ENCODE data around the gene TSPAN18. TPM values are rescaled to one million over a fixed set of nuclear protein-coding genes. Genes with fewer than 3 reads are reported as not detected.

The TSPAN18 gene
- total and polyA plus RNA-seq, 2 of the 4 experiments (the other 2 are of a cell fraction) = 0.36 to 1.1 TPM

GRCh38 chr11:44878711-44879110 lies 151.9 kb downstream of the TSPAN18 start:
- Histone ChIP-seq H2BK5ac (ENCODE audit: low read depth, low read length, poor library complexity, severe bottlenecking) (no peak overlapping the region), H4K5ac (ENCODE audit: low read depth, low read length) (no peak overlapping the region), H2AK9ac (replicated peaks; ENCODE audit: low read depth, low read length, poor library complexity) (no peak overlapping the region), H2BK15ac (ENCODE audit: low read depth, low read length) (no peak overlapping the region), H2BK120ac (ENCODE audit: low read depth, low read length) (no peak overlapping the region), H3K4me1 (ENCODE audit: control insufficient read depth, insufficient read depth, low read length) (no peaks in the 10 kb centered on the region), H3K9ac (ENCODE audit: low read depth, low read length) (no peak overlapping the region), H3K9me3 (ENCODE audit: control insufficient read depth, insufficient read depth, low read length) (no peaks in the 10 kb centered on the region), H4K91ac (ENCODE audit: insufficient read depth, low read depth, low read length) (no peak overlapping the region), H3K79me1 (ENCODE audit: low read depth in 1 of 2, low read length in 2 of 2) (no peaks in the 10 kb centered on the region), H3K4me3 (ENCODE audit: insufficient read depth, low read depth, low read length) (no peak overlapping the region), H4K20me1 (ENCODE audit: insufficient read depth, low read length) (no peaks in the 10 kb centered on the region), H3K56ac (ENCODE audit: extremely low read depth, insufficient read depth, low read length) (no peak overlapping the region), H3K27me3 (ENCODE audit: control insufficient read depth, insufficient read depth, low read length) (peaks cover 52% of the 10 kb centered on the region), H3K36me3 (ENCODE audit: control insufficient read depth, insufficient read depth, low read length) (no peaks in the 10 kb centered on the region), H2AFZ (replicated peaks; ENCODE audit: low read length, poor library complexity) (no peak overlapping the region), H3K4me2 (ENCODE audit: low read depth, low read length) (no peak overlapping the region), H4K8ac (ENCODE audit: low read depth in 2 of 2, low read length in 2 of 2) (no peak overlapping the region), H2AK5ac (ENCODE audit: low read depth, low read length) (no peak overlapping the region), H3K27ac (ENCODE audit: insufficient read depth, low read length) (no peak overlapping the region), H2BK20ac (ENCODE audit: low read depth, low read length) (no peak overlapping the region), H3K18ac (ENCODE audit: low read depth, low read length) (no peak overlapping the region), H3K23ac (ENCODE audit: low read depth, low read length) (no peak overlapping the region), H3K9me1 (ENCODE audit: insufficient read depth, low read length) (no peaks in the 10 kb centered on the region), H3K4ac (ENCODE audit: low read depth, low read length) (no peak overlapping the region), H3K14ac (replicated peaks; ENCODE audit: low read depth, low read length) (no peak overlapping the region)
- 91% methylated on average over 4 of the region's 6 CpGs; no CpG with 5 or more reads in 1 of the 2 experiments for WGBS, 2 experiments (ENCODE audit: extremely low coverage in 2 of 2, insufficient read length in 1 of 2)
- in situ Hi-C loops (cut with MboI; ENCODE audit: low sequenced_read_pairs) = no loop called here
- ATAC-seq (ENCODE audit: low read depth) = no peak
- dilution Hi-C loops (cut with HindIII; ENCODE audit: low sequenced_read_pairs, unreplicated experiment) = loop anchor here (25.0 kb wide), 1 partner anchor 116 kb away; no protein-coding TSS in a partner anchor
- no peak for TF ChIP-seq MXI1 (IDR thresholded peaks at IDR 0.05; ENCODE audit: borderline replicate concordance, low read depth, low read length)
- no peak for TF ChIP-seq SMC3 (IDR thresholded peaks at IDR 0.05; ENCODE audit: low read depth, low read length)
- no peak for TF ChIP-seq FOS (IDR thresholded peaks at IDR 0.05; ENCODE audit: low read depth, low read length)
- no peak for TF ChIP-seq CHD1 (IDR thresholded peaks at IDR 0.05; ENCODE audit: low read depth, low read length)
- no peak for TF ChIP-seq CTCF (conservative IDR thresholded peaks at IDR 0.05; ENCODE audit: low read depth, low read length)
- TF ChIP-seq NFE2L2 (IDR thresholded peaks at IDR 0.05; ENCODE audit: low read depth, low read length) = no peak
- CTCF ChIA-PET = interaction anchor here (1.0 kb wide), 1 partner anchor 8 kb away, joined by 4 read pairs; no protein-coding TSS in a partner anchor
- intact Hi-C loops (cut with micrococcal nuclease) = no loop called here
- BruUV-seq (replicated peaks) = no TSS peak
- no peak for DNase-seq
- POLR2A ChIA-PET (ENCODE audit: unreplicated experiment) = no interaction called here

Measured in IMR-90 (cell line).